Stimulated activated CD4-positive, alpha-beta T cell treated with anti-CD3 and anti-CD28 coated beads, TNF-alpha, amount 100 ng/mL, for 24 hours (primary cell): ENCODE results near the gene FEV.

Source experiments
- DNase-seq, 3 experiments: peaks; one replicate each; pipeline ENCODE4 v3.0.0-alpha.2; 2020; ENCODE audit warnings: low read depth in 3 of 3

The FEV gene

DNA sequence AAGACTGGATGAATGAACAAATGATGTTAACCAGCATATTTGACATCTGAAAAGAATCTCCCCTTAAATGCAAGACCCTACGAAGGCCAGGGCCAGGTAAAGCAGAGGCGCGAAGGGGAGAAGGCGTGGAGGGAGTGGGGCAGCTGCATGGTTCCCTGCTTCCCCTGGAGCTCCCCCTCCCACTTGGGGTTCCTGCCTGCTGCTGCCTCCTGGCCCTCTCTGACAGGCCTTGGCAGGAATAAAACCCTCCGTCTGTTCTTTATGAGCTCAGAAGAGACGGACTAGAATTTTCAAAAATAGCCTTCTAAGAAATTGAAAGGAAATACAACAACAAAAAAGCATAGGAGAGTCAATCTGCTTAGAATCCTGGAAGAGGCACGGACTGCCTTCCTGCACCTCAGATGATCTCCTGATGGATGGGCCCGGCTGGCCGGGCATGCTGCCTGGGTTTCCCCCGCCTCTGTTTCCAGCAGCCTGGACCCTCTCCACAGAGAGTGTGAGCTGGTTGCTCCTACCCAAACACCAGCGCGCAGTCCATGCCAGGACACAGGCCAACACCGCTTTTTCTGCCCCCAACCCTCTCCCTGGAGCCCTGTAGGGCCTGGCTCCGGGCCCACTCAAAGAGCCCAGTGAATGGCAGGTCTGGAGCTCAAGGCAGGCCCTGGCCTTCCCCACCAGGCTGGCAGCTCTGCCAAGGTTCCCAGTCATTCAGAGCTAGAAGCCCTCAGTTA, 32.4 kb upstream of the FEV start:
- no peak for DNase-seq

DNA sequence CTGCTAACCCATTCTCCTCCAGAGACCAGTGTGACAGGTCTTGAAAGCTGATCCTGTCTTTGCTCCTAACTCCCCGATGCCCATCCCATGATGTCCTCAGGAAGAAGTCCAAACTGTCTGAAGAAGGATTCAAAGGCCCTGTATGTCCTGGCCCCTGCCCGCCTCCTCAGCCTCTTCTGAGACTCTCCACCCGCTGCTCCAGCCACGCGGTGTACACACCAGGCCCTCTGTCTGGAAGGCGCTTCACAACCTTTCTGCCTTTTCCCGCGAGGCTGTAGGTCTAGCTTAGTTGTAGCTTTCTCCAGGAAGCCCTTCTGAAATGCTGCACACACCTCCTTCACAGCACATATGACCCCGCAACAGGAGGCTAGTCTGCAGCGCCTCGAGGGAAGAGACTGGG, 31.7 kb upstream of the FEV start:
- DNase-seq: no peak

DNA sequence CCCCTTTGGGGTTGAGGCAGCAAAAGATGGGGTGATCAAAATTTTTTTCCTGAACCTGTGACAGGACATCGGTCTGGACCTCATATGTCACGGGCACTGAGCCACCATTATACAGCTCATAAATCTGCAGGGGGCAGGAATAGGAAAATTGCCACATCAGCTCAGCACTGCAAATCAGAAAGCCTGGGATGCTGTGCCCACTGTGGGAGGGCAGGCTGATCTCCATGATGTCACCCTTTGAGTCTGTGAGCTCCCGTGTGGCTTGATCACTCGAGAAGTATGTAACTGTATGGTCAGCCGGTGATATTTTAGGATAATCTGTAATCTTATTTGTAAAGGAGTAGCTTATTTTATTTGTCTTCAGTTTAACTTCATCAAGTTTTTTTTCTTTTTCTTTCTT, 25.9 kb upstream of the FEV start:
- DNase-seq: no peak

DNA sequence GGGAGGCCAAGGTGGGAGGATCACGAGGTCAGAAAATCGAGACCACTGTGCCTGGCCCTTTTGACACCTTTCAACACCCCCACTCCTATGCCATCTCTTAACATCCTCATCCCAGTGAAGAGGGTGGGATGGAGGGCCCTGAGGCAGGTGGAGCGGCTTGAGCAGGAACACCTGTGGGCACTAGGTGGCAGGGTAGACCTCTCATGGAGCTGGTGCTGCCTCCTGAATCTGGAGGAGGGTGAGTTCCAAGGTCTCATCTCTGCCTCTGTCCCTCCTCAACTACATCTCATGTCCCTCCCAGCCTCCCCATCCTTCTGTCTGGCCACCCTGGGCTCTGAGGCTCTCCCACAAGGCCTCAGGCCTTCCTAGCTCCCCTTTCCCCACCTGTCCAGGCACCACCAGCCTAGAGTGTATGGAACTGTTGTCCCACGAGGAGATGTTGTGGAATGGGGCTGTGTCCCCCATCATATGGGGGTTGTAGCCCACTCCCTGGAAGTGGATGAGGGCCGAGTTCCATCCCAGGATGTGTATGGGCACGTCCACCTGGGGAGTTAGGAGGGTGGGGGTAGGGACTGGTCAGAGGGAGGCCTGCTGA, 25.3 kb upstream of the FEV start:
- no peak for DNase-seq

DNA sequence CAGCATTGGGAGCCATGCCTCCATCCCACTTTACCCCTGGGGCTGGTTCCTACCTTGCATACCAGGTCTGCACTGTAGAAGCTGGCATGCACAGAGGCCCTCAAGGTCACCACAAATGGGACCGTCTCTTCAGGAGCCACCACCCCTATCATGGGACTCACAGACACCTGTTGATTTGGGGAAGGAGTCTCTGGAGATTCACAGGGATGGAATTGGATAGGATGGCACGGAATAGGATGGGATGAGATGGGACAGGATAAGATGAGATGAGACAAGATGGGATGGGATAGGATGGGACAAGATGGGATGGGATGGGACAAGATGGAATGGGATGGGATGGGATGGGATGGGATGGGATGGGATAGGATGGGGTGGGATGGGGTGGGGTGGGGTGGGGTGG, 24.3 kb upstream of the FEV start:
- no peak for DNase-seq

DNA sequence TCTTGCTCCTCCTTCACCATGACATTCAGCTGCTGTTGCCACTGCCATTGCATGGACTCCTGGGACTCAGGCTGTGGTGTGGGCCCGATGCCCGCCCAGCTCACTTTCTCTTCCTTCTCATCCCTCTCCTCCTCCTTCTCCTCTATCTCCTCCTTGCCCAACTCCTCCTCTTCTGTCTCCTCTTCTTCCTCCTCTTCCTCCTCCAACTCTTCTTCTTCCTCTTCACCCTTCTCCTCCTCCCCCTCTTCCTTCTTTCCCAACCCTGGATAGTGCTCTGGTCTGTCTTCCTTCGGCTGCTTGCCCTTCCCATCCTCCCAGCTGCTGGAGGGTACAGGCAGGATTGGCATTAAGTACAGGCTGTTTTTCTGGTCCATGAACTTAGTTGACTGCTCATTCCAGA, 19.0 kb upstream of the FEV start:
- no peak for DNase-seq

DNA sequence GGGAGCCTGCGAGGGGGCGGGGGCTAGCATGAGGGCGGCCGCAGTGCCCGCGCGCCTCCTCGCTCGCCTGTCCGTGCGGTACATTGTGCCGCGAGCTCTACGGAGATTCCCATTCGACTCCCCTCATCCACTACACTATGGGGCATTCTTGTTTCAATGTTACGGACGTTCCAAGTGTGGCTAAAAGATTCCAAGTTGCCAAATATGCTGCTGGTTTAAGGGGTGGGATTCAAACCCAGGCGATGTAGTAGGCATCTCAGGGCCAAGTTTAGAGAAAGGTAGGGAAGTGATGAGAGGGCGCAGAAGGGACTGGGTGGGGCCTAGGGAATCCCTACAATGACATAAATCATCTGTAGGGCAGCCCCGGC, 18.3 kb upstream of the FEV start:
- no peak for DNase-seq

DNA sequence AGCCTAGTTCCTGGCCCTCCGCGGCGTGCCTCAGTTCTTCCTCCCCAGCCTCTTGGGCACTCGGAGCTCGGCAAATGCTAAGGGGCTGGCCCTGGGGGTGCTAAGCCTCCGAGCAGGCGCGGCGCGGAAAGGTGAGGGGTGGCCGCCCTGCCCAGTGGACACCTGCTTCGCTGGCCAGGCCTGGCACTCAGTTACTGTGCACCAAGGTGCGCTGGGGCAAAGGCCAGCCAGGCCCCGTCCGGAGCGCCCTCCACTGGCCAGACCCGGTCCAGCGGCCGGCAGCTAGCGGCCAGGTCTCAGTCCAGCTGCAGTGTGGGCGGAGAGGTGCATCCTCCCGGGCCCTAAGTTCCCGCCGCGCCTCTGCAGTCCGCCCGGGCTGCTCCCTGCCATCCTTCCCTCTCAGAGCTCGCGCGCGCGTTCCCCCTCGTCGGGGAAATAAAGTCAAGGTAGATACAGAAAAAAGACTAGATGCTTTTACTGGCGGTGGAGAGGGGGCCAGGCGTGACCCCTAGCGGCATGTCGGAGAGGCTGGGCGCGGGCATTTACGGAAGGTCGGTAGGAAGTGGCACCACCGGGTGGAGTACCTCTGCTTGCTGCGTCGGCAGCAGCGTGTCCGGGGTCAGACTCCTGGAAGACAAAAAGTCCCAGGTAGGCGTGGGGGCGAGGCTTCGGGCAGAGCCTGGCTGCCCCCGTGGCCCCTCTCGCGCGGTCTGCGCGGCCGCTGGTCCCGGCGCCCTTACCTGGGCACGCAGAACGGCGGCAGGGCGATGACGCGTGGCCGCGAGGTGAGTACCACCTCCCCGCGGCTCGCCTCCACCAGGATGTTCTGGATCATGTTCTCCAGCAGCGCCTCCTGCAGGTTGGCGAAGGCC, 17.6 kb upstream of the FEV start:
- DNase-seq: peak in 1 of 3 experiments; percentile 56

DNA sequence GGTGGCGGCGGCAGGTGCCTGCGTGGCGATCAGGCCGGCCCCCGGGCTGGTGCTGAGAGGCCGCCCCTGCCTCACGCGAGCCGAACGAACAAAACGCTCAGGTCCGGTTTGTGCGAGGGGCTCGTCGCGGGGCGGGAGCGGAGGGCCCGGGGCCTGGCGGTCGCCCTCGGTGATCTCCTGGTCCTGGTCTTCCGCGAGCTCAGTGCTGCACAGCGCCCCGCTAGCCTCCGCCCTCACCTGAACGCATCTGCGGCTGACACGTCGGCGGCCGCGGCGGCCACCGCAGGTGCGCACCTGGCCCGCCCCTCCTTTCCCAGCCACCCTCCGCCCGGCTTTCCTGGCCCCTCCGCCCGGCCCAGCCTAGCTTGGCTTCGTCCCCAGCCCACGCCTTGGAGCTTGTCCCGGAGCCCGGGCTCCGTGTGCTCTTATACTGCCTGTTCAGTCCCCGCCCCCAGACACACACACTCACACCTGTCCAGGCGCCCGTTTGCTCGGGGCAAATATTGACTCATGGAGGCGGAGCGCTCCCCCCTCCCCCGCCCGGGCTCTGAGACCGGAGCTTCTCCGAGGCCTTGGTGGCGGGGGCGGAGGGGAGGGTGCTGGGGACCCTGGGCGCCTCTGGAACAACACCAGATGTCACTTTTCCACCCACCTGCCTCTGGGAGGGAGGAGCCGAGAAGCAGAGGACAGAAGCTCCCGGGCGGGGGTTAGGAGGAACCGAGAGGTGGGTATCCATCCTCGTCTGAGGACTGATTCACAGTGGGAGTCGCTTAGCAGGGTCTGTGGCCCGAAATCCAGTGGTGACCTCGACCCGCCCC, 16.8 kb upstream of the FEV start:
- peak in 1 of 3 experiments; percentile 63 for DNase-seq

DNA sequence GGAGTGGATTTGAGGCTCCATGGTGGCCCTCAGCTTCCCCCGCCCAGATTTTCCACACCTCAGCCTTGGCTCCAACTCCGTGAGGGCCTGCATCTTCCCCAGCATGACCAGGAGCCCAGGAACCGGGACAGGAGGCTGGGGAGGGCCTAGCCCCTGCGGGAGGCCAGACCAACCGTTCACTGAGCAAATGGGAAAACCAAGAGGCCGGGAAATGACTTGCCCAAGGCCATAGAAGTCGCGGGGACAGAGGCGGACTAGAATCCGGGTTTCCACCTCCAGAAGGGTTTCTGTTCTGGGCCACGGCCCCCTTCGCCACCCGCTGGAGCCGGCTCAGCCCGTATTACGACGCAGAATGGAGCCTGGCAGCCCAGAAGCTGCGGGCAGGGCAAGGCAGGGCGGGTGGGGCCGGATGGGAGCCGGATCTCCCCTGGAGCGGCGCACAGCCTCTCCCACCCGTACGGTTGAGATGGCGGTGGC, 16.2 kb upstream of the FEV start:
- no peak for DNase-seq

DNA sequence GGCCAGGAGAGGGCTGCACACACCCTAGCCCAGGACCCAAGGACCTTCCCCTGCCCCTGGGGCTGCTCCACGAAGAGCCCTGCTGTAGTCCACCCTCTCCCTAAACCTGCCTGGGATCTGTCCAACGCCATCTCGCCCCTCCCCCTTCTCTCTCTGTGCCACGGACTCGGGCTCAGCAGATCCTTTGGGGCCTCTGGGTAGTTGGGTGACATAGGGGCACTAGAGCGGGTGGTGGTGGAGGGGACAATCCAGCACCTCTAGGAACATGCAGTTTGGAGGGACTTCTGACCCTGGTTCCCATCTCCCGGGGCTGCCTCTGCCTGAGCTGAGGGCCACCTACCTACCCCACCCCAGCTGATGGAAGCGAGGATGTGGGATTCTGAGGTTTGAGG, 15.6 kb upstream of the FEV start:
- DNase-seq: no peak

DNA sequence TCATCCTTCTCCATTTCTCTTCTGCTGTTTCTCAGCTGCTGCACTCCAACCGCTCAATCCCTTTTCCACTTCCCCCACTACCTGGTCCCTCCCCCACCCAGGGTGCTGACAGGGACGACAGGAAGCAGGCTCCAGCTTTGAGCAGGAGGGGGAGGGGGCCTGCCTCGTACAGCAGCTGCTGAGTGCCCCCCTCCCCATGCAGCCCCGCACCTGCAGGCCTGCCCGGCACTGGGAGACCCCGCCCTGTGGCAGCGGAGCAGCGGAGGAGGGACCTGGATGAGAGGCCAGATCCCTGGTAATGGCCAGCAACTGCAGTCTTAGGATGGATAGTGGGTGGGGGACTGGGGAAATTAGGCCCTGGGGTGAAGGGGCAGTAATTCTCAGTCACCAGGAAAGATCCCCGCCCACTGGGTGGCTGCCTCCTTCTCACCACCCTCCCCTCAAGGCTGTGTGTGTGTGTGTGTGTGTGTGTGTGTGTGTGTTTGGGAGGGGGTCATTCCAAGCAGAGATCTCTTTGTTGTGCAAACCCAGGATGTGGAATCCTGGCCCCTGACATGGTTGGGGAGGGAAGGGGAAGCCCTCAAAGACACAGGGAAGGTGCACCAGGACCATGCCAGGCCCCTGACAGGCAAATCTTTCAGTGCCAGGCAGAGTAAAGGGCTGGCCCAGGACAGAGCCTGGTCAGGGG, 15.0 kb upstream of the FEV start:
- no peak for DNase-seq

DNA sequence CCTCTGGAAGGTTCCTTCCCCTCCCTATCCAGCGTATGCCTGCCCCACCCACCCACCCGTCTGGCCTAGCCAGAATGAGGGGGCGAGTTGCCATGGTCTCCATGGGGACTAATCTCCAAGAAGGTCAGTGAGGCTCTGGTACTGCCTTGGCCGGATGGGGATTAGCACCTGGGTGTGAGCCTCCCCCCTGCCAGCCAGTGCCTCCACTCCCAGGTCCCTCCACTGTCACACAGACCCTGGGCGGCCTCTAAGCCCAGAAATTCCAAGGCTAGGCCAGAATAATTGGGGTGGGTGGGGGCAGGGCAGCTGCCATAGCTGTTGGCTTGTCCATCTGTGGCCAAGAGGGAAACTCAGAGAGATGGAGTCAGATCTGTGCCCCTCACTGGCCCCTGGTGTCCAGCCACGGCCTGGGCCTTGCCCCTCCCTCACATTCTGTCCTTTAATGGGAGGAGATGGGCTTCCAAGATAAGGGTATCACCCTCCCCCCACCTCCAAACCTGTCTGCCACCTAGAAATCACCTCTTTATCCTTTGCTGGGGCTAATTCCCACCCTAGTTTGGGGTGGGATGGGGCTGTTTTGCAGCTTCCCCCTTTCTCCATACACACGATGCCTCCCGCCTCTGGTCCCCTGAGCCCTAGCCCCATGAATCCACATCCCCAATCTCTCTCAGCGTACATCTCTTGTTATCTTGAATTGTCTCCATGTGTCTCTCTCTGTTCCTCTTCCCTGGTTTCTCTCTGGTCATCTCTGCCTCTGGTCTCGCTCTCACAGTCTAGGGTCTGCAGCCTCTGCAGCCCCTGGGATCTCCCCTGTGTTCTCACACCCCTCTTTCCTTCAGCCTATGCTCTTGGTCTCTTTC, 14.3 kb upstream of the FEV start:
- DNase-seq: no peak

DNA sequence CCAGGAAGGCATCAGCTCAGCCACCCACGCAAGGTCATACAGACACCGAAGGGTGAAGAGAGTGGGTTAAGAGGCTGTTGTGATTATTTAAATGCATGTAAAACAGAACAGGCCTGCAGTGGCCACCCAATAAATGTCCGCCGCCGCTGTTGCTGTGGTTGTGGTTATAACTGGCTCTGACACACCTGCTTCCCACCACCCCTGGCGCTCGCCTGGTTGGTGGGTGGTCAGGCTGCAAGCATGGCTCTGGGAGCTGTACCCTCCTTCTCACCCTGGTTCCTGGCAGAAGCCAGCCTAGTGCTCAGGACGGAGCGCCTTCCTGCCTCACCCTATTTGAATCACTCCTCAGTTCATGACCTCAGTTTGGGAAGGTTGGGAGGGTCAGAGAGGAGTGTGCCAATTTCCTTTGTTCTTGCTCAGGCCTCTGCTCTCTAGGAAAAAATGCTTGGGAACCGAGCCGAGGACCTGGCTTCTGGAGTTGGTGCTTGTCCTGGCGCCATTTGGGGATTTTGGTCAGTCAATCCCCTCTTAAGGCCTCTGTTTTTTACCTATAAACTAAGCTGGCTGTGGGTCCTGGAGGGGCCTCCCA, 13.5 kb upstream of the FEV start:
- DNase-seq: no peak

DNA sequence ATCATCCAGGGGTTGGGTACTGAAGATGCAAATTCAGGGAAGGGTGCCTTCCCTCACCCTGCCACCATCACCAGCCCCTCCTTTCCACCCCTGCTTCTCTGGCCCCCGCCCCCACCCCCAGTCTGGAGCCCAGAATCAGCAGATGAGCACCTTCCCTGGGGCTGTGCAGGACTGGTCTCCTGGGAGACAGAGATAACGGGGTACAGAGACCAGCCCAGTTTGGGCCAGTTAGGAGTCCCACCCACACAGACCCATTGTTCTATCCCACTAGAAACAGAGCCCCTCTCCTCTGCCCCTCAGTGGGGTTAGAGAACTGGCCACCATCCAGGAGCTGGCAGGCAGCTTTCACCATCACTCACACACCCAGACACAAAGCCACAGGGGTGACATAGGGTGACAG, 12.7 kb upstream of the FEV start:
- no peak for DNase-seq

DNA sequence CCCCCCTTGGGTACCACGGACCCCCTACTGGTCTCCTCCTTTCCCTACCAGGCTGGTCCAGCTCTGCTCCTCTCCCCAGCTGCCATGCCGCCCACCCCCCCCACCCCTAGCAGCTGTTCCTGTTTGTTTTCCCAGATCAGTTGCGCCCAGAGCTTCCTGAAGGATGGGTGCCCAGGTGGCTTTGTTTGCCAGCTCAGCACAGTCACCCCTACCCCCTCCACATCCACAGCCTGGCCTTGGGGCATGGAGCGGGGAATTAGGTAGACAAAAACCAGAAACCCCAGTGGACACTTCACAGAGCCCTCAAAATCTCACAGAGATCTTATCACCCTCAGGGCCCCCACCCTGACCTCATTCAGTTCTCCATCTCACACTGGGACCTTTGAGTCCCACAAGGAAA, 12.0 kb upstream of the FEV start:
- no peak for DNase-seq

DNA sequence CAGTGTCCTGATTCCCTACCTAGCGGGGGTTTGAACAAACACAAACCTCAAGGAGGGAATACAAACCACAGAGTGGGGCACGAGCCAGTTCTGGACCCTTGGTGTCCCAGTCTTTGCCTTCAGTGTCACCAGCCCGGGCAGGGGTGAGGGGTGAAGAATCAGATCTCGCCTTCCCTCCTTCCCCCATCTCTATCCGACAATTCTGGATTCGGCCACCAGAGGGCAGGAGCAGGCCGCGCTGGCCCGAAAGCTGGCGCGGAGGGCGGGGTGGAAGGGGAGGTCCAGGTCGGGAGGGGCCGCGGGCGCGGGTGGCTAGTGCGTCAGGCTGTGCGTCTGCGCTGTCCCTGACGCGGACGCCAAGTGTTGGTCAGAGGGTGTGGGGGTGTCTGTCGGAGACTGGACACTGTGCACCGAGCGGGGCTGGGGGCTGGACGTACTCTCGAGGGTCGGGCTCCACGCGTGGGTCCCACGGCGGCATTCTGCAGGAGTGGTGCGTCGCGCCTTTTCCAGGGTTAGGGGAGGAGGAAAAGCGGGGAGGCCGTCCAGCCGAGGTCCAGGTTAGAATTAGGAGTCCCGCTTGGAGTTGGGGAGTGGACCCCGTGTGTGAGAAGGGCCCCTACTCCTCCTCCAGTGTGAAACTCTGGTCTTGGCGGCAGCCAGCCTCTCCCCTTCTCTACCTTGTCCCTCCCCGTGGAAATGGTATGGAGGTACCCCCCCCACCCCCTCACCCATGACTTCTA, 11.2 kb upstream of the FEV start:
- peak; percentile 60 to 79 (median 64) for DNase-seq

DNA sequence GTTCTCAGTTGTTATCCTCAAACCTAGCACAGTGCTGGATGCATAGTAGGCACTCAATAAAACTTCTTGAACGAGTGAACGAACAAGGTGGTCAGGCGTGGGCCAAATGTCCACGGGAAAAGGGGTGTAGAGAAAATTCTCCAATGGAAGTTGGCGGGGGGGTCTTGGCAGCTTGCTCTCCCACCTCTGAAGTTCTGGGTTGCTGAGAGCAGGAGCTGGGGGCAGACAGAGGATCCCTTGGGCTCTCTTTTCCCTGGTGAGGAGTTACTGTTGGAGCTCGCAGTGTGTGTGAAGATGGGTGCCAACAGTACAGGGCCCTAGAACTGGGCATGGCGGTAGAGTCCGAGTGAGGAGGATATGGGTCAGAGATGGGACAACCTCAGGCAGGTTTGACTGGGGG, 10.6 kb upstream of the FEV start:
- no peak for DNase-seq
